Trophoblast cell (in vitro differentiated cells and primary cell): ENCODE data around the gene P2RY8.

Experiments
- DNase-seq, 2 donors: peaks; one replicate each; pipeline ENCODE4 v3.0.0-alpha.2; 2016
- H2AFZ ChIP-seq: 2 replicates; pipeline ENCODE4 v1.6.1; 2013; ENCODE audit warnings: low read length, moderate library complexity, mild to moderate bottlenecking; ENCODE audit not compliant: insufficient read depth, poor library complexity
- H2AK5ac ChIP-seq: 2 replicates; pipeline ENCODE4 v1.6.1; 2013; ENCODE audit warnings: mild to moderate bottlenecking, low read length
- H2BK120ac ChIP-seq: 2 replicates; pipeline ENCODE4 v1.6.1; 2013; ENCODE audit warnings: low read length, mild to moderate bottlenecking, moderate library complexity; ENCODE audit not compliant: insufficient read depth, poor library complexity
- H2BK12ac ChIP-seq: 2 replicates; pipeline ENCODE4 v1.6.1; 2013; ENCODE audit warnings: mild to moderate bottlenecking, low read length, moderate library complexity
- H2BK5ac ChIP-seq: 2 replicates; pipeline ENCODE4 v1.6.1; 2013; ENCODE audit warnings: low read length, low read depth, moderate library complexity, mild to moderate bottlenecking; ENCODE audit not compliant: poor library complexity
- H3K14ac ChIP-seq: 2 replicates; pipeline ENCODE4 v1.6.1; 2013; ENCODE audit warnings: mild to moderate bottlenecking, low read length
- H3K18ac ChIP-seq: 2 replicates; pipeline ENCODE4 v1.6.1; 2013; ENCODE audit warnings: mild to moderate bottlenecking, low read length
- H3K23ac ChIP-seq: 2 replicates; pipeline ENCODE4 v1.6.1; 2013; ENCODE audit warnings: low read length
- H3K27ac ChIP-seq: 2 replicates; pipeline ENCODE4 v1.5.1; 2013; ENCODE audit warnings: low read depth, mild to moderate bottlenecking, inconsistent platforms, low read length, moderate library complexity
- H3K27me3 ChIP-seq: 2 replicates; pipeline ENCODE4 v1.6.1; 2013; ENCODE audit warnings: inconsistent platforms, mild to moderate bottlenecking, low read length, moderate library complexity; ENCODE audit not compliant: insufficient read depth
- H3K36me3 ChIP-seq, 2 experiments: 1 replicate in 1 of 2; 2 replicates in 1 of 2; pipeline ENCODE4 v1.6.1; 2013; ENCODE audit warnings: low read length in 2 of 2, mild to moderate bottlenecking in 2 of 2, moderate library complexity in 1 of 2; ENCODE audit not compliant: insufficient read depth in 2 of 2, control insufficient read depth in 1 of 2
- H3K4ac ChIP-seq: 2 replicates; pipeline ENCODE4 v1.6.1; 2013; ENCODE audit warnings: low read depth, mild to moderate bottlenecking, low read length, moderate library complexity
- H3K4me1 ChIP-seq, 2 experiments: 1 replicate in 1 of 2; 2 replicates in 1 of 2; pipeline ENCODE4 v1.6.1; 2013; ENCODE audit warnings: low read length in 2 of 2, mild to moderate bottlenecking in 2 of 2, moderate library complexity in 1 of 2; ENCODE audit not compliant: insufficient read depth in 2 of 2, control insufficient read depth in 1 of 2
- H3K4me2 ChIP-seq: 2 replicates; pipeline ENCODE4 v1.6.1; 2013; ENCODE audit warnings: inconsistent platforms, mild to moderate bottlenecking, low read length, moderate library complexity
- H3K4me3 ChIP-seq: 2 replicates; pipeline ENCODE4 v1.5.1; 2013; ENCODE audit warnings: mild to moderate bottlenecking, low read depth, low read length, inconsistent platforms
- H3K79me1 ChIP-seq: one replicate; pipeline ENCODE4 v1.6.1; 2013; ENCODE audit warnings: low read length
- H3K79me2 ChIP-seq: 2 replicates; pipeline ENCODE4 v1.6.1; 2013; ENCODE audit warnings: low read length, mild to moderate bottlenecking; ENCODE audit not compliant: control insufficient read depth, insufficient read depth, poor library complexity
- H3K9ac ChIP-seq: 2 replicates; pipeline ENCODE4 v1.6.1; 2013; ENCODE audit warnings: mild to moderate bottlenecking, low read length
- H3K9me3 ChIP-seq: 2 replicates; pipeline ENCODE4 v1.6.1; 2013; ENCODE audit warnings: low read depth, mild to moderate bottlenecking, control low read depth, inconsistent platforms, low read length; ENCODE audit not compliant: insufficient read depth
- H4K12ac ChIP-seq: 2 replicates; pipeline ENCODE4 v1.6.1; 2013; ENCODE audit warnings: low read depth, mild to moderate bottlenecking, low read length, moderate library complexity
- H4K8ac ChIP-seq: 2 replicates; pipeline ENCODE4 v1.6.1; 2013; ENCODE audit warnings: low read depth, mild to moderate bottlenecking, low read length, moderate library complexity
- H4K91ac ChIP-seq: one replicate; pipeline ENCODE4 v1.6.1; 2013; ENCODE audit warnings: low read depth, mild to moderate bottlenecking, low read length, moderate library complexity
- WGBS: extraction: QIAGEN DNeasy Blood & Tissue Kit; methylation state at CpG from one replicate; pipeline ENCODE4 v1.1.7; 2013; ENCODE audit warnings: missing lambda C conversion rate; ENCODE audit not compliant: insufficient read length, insufficient coverage; ENCODE audit errors: extremely low coverage; 5-methylcytosine and 5-hydroxymethylcytosine counted together

Gene P2RY8

DNA sequence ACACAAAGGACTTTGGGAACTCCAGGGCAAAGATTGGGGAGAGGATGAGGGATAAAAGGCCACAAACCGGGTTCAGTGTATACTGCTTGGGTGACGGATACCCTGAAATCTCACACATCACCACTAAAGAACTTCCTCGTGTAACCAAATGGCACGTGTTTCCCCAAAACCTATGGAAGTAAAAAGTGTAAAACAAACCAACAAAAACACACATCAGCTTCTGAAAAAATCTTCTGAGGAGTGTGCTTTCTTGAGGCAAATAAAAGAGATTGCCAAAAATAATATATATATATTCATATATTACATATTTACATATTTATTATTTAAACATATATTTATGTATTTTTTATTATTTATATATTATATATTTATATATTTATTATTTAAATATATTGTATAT, 3.9 kb downstream of the P2RY8 start:
- no peaks in the 10 kb centered on the region for H3K36me3 ChIP-seq
- H2BK5ac ChIP-seq, result no peak overlapping the region
- no peak overlapping the region for H3K4me3 ChIP-seq
- H3K9ac ChIP-seq, result no peak overlapping the region
- H4K91ac ChIP-seq, result no peak overlapping the region
- no peak overlapping the region for H2AK5ac ChIP-seq
- no peak overlapping the region for H4K8ac ChIP-seq
- H3K4me1 ChIP-seq, result no peaks in the 10 kb centered on the region
- peaks cover 2% of the 10 kb centered on the region for H3K9me3 ChIP-seq
- no peak for DNase-seq
- no peak overlapping the region for H3K27ac ChIP-seq
- H3K79me1 ChIP-seq, result no peaks in the 10 kb centered on the region
- no peaks in the 10 kb centered on the region for H3K27me3 ChIP-seq
- no peak overlapping the region for H2BK120ac ChIP-seq
- no peak overlapping the region for H3K23ac ChIP-seq
- H3K4me2 ChIP-seq, result no peak overlapping the region
- H3K18ac ChIP-seq, result no peak overlapping the region
- no peak overlapping the region for H3K4ac ChIP-seq
- no peaks in the 10 kb centered on the region for H3K79me2 ChIP-seq
- H3K14ac ChIP-seq, result no peak overlapping the region
- no CpG with 5 or more reads among the region's 4 CpGs for WGBS
- H4K12ac ChIP-seq, result no peak overlapping the region
- H2AFZ ChIP-seq, result no peak overlapping the region
- no peak overlapping the region for H2BK12ac ChIP-seq

- no peaks in the 10 kb centered on the region for H3K36me3 ChIP-seq
- H3K79me2 ChIP-seq, result no peaks in the 10 kb centered on the region
- H3K79me1 ChIP-seq, result no peaks in the 10 kb centered on the region
- no peak overlapping the region for H2AK5ac ChIP-seq
- H3K18ac ChIP-seq, result no peak overlapping the region
- H3K4me2 ChIP-seq, result no peak overlapping the region
- DNase-seq, result no peak
- H2AFZ ChIP-seq, result no peak overlapping the region
- H2BK5ac ChIP-seq, result no peak overlapping the region
- peak overlapping the region; percentile 63 for H3K9ac ChIP-seq
- no peak overlapping the region for H3K4me3 ChIP-seq
- H3K27ac ChIP-seq, result no peak overlapping the region
- no peak overlapping the region for H4K91ac ChIP-seq
- no peak overlapping the region for H4K12ac ChIP-seq
- no peak overlapping the region for H3K4ac ChIP-seq
- no peaks in the 10 kb centered on the region for H3K4me1 ChIP-seq
- no peak overlapping the region for H4K8ac ChIP-seq
- no peak overlapping the region for H3K14ac ChIP-seq
- WGBS, result no CpG with 5 or more reads among the region's 10 CpGs
- no peak overlapping the region for H2BK12ac ChIP-seq
- H3K27me3 ChIP-seq, result no peaks in the 10 kb centered on the region
- H2BK120ac ChIP-seq, result no peak overlapping the region
- H3K9me3 ChIP-seq, result no peaks in the 10 kb centered on the region
- no peak overlapping the region for H3K23ac ChIP-seq
Measured at GRCh38 chrX:1531096-1531890, 5.7 kb downstream of the P2RY8 start.

DNA sequence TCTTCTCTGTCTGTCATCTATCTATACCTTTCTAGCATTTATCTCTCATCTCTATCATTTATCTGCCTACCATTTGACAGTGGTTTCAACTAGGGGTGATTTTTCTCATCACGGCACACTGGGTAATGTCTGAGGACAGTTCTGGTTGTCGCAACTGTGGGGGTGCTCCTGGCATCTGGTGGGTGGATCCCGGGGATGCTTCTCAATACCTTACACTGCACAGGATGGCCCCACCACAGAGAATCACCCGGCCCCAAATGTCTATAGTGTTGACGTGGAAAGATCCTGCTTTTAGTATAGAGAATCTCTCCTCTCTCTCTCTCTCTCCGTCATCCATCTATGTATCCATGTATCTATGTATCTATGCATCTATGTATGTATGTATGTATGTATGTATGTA, 7.2 kb downstream of the P2RY8 start:
- peaks cover 2% of the 10 kb centered on the region for H3K9me3 ChIP-seq
- no peak overlapping the region for H2BK12ac ChIP-seq
- no peaks in the 10 kb centered on the region for H3K27me3 ChIP-seq
- no peak overlapping the region for H3K4ac ChIP-seq
- no peak overlapping the region for H4K12ac ChIP-seq
- H3K4me3 ChIP-seq, result no peak overlapping the region
- H3K14ac ChIP-seq, result no peak overlapping the region
- no peaks in the 10 kb centered on the region for H3K79me2 ChIP-seq
- H3K18ac ChIP-seq, result no peak overlapping the region
- no peak overlapping the region for H2BK120ac ChIP-seq
- no peak overlapping the region for H3K4me2 ChIP-seq
- no peak overlapping the region for H2AK5ac ChIP-seq
- H3K27ac ChIP-seq, result no peak overlapping the region
- no CpG with 5 or more reads among the region's 6 CpGs for WGBS
- H3K36me3 ChIP-seq, result no peaks in the 10 kb centered on the region
- no peak overlapping the region for H3K23ac ChIP-seq
- H2AFZ ChIP-seq, result no peak overlapping the region
- no peak overlapping the region for H4K91ac ChIP-seq
- no peak overlapping the region for H4K8ac ChIP-seq
- no peak overlapping the region for H2BK5ac ChIP-seq
- no peak overlapping the region for H3K9ac ChIP-seq
- no peaks in the 10 kb centered on the region for H3K79me1 ChIP-seq
- DNase-seq, result no peak
- H3K4me1 ChIP-seq, result no peaks in the 10 kb centered on the region

GRCh38 chrX:1529328-1529727, 7.7 kb downstream of the P2RY8 start:
- Histone ChIP-seq H2BK120ac (no peak overlapping the region), H3K79me1 (no peaks in the 10 kb centered on the region), H4K8ac (no peak overlapping the region), H2AK5ac (no peak overlapping the region), H4K12ac (no peak overlapping the region), H3K4me1 (no peaks in the 10 kb centered on the region), H3K14ac (no peak overlapping the region), H3K79me2 (no peaks in the 10 kb centered on the region), H3K9me3 (peaks cover 3% of the 10 kb centered on the region), H2AFZ (no peak overlapping the region), H3K9ac (no peak overlapping the region), H3K27me3 (no peaks in the 10 kb centered on the region), H3K27ac (no peak overlapping the region), H2BK5ac (no peak overlapping the region), H3K4me2 (no peak overlapping the region), H3K18ac (no peak overlapping the region), H3K36me3 (no peaks in the 10 kb centered on the region), H3K23ac (no peak overlapping the region), H3K4me3 (no peak overlapping the region), H2BK12ac (no peak overlapping the region), H4K91ac (no peak overlapping the region), H3K4ac (no peak overlapping the region)
- no CpG with 5 or more reads among the region's 2 CpGs for WGBS
- DNase-seq, result no peak
